Measurements from ENCODE around the gene SMC1A.
A peak's percentile ranks its signal among the peaks of the same experiment; 100 is the strongest.

SMC1A gene

GRCh38 chrX:53354669-53355068 lies 67.8 kb downstream of the SMC1A start:
- no peak overlapping the region for H3K4me3 ChIP-seq (ENCODE audit: low read length)
- TF ChIP-seq CTCF (conservative IDR thresholded peaks at IDR 0.05; ENCODE audit: low read depth, low read length), result peak; percentile 7

GRCh38 chrX:53347948-53348347 lies 74.5 kb downstream of the SMC1A start:
- TF ChIP-seq CTCF (conservative IDR thresholded peaks at IDR 0.05; ENCODE audit: low read depth, low read length), result no peak
- DNase-seq (ENCODE audit: low read depth), result no peak
- H3K4me3 ChIP-seq (ENCODE audit: low read length), result no peak overlapping the region

More at GRCh38 chrX:53354669-53355068, 67.8 kb downstream of the SMC1A start:
- no peak for DNase-seq (ENCODE audit: low read depth)

- H3K4me3 ChIP-seq (ENCODE audit: low read length), result no peak overlapping the region
- no peak for TF ChIP-seq CTCF (conservative IDR thresholded peaks at IDR 0.05; ENCODE audit: low read depth, low read length)
- no peak for DNase-seq (ENCODE audit: low read depth)
These were observed 81.4 kb downstream of the SMC1A start for GRCh38 chrX:53340852-53341645.

- TF ChIP-seq CTCF (conservative IDR thresholded peaks at IDR 0.05; ENCODE audit: low read depth, low read length), result no peak
- H3K4me3 ChIP-seq (ENCODE audit: low read length), result no peak overlapping the region
- DNase-seq (ENCODE audit: low read depth), result no peak
These were observed 85.4 kb downstream of the SMC1A start for GRCh38 chrX:53337101-53337500.

GRCh38 chrX:53333853-53334252 lies 88.6 kb downstream of the SMC1A start:
- no peak for TF ChIP-seq CTCF (conservative IDR thresholded peaks at IDR 0.05; ENCODE audit: low read depth, low read length)
- DNase-seq (ENCODE audit: low read depth), result no peak

GRCh38 chrX:53332204-53332603 lies 90.2 kb downstream of the SMC1A start:
- DNase-seq (ENCODE audit: low read depth), result no peak
- TF ChIP-seq CTCF (conservative IDR thresholded peaks at IDR 0.05; ENCODE audit: low read depth, low read length), result no peak
- no peak overlapping the region for H3K4me3 ChIP-seq (ENCODE audit: low read length)

More at GRCh38 chrX:53333853-53334252, 88.6 kb downstream of the SMC1A start:
- no peak overlapping the region for H3K4me3 ChIP-seq (ENCODE audit: low read length)

GRCh38 chrX:53330331-53330730 lies 92.1 kb downstream of the SMC1A start:
- no peak for TF ChIP-seq CTCF (conservative IDR thresholded peaks at IDR 0.05; ENCODE audit: low read depth, low read length)
- DNase-seq (ENCODE audit: low read depth), result no peak
- no peak overlapping the region for H3K4me3 ChIP-seq (ENCODE audit: low read length)

Measured in retinal pigment epithelial cell (primary cell).